Adrenal gland (tissue), 12 donors: Measurements from ENCODE around the gene NUP93. TPM values are rescaled to one million over a fixed set of nuclear protein-coding genes. Genes with fewer than 3 reads are reported as not detected.
"Not testable (repeated sequence)": the region's sequence is repeated elsewhere in the genome, so short reads cannot be mapped to it uniquely, and the experiment has no call there.

Source experiments
- DNase-seq, 7 donors: peaks; one replicate each; pipeline ENCODE4 v3.0.0-alpha.2; 2019 to 2020
- H3K27ac ChIP-seq, 5 donors: fragments of 200-600 bp; sonication (generic) in 4 of 5; 1 replicate in 3 of 5; 2 replicates in 2 of 5; pipeline versions ENCODE4 v1.5.1 to v1.8.0; 2016 to 2020; ENCODE audit warnings: mild to moderate bottlenecking in 1 of 5
- H3K27me3 ChIP-seq: fragments of 200-600 bp; 2 replicates; pipeline ENCODE4 v1.8.0; 2021
- H3K36me3 ChIP-seq, 2 donors: fragments of 200-600 bp; replicated peaks in 1 of 2; 1 replicate in 1 of 2; 2 replicates in 1 of 2; pipeline versions ENCODE4 v1.5.1 to v1.8.0; 2018 to 2022
- H3K4me1 ChIP-seq, 2 donors: fragments of 200-600 bp; replicated peaks in 1 of 2; 1 replicate in 1 of 2; 2 replicates in 1 of 2; pipeline versions ENCODE4 v1.5.1 to v1.8.0; 2018 to 2021
- H3K4me3 ChIP-seq, 4 donors: fragments of 200-600 bp; sonication (generic) in 3 of 4; one replicate each; pipeline ENCODE4 v1.5.1; 2016 to 2018
- H3K9me3 ChIP-seq, 3 donors: fragments of 200-600 bp; sonication (generic) in 1 of 3; replicated peaks in 1 of 3; 1 replicate in 2 of 3; 2 replicates in 1 of 3; pipeline versions ENCODE4 v1.5.1 to v1.8.0; 2016 to 2021
- CTCF ChIP-seq, 6 experiments: fragments of 450-650 bp in 4 of 6; fragments of 200-600 bp in 2 of 6; sonication (generic) in 1 of 6; IDR thresholded peaks; 1 replicate in 5 of 6; 2 replicates in 1 of 6; pipeline versions ENCODE4 v1.5.1 to v1.8.0; 2016 to 2021; ENCODE audit warnings: antibody characterized with exemption in 6 of 6, mild to moderate bottlenecking in 2 of 6, moderate library complexity in 1 of 6
- POLR2A ChIP-seq, 2 donors: fragments of 450-650 bp; IDR thresholded peaks; one replicate each; pipeline ENCODE4 v1.6.1; 2017; ENCODE audit warnings: antibody characterized with exemption in 2 of 2, mild to moderate bottlenecking in 2 of 2, moderate library complexity in 1 of 2
- WGBS, 4 donors: extraction: QIAGEN DNeasy Blood & Tissue Kit in 2 of 4; methylation state at CpG; one replicate each; pipeline versions ENCODE4 v1.1.5 to v1.1.7; 2013 to 2017; 5-methylcytosine and 5-hydroxymethylcytosine counted together
- intact Hi-C, 2 donors: fragments of 100-400 bp; cut with DNase I; formaldehyde crosslinking; loops; one replicate each; pipeline versions ENCODE4 v1.14.1 to v1.15.0; 2022 to 2023
- polyA plus RNA-seq, 3 donors: library from polyadenylated mRNA; stranded (reverse); fragments of 200-250 nt in 2 of 3; fragments of 350-450 nt in 1 of 3; fragmentation: Illumina TruSeq in 1 of 3; extraction: RNeasy Lipid Tissue Mini Kit (QIAGEN cat#74804) in 1 of 3; gene quantifications; one replicate each; pipeline ENCODE4 v1.2.3, GENCODE V29; 2013 to 2014
- total RNA-seq, 9 donors: library from RNA; depleted of rRNA in 4 of 9; stranded (reverse); fragments of >200 nt in 4 of 9; fragments of 120-200 nt in 1 of 9; fragmentation: NEBNext Ultra II Directional in 1 of 9; extraction: Animal tissue kit (Norgen Biotek cat#: 25700) in 1 of 9; gene quantifications; one replicate each; pipeline versions ENCODE4 v1.1.0 to v1.2.4, GENCODE V29; 2013 to 2023
- donor health status: healthy with polysubstance abuse.
- donor health status: Bipolar disorder and iron deficiency.
- donor health status: DM: yes; HTN: yes; CAD: no.
- donor health status: DM: no; HTN: no; CAD: no.
- donor health status: DM: no; HTN: no; CAD: no.
- donor health status: DM: yes; HTN: yes; CAD: no.

The NUP93 gene
- total and polyA plus RNA-seq, 12 donors: 29.3 to 71.1 (median 45.8) TPM

- Histone ChIP-seq H3K9me3 (no peaks in the 10 kb centered on the region), H3K36me3 (no peaks in the 10 kb centered on the region), H3K27ac (no peak overlapping the region), H3K27me3 (no peaks in the 10 kb centered on the region), H3K4me1 (peaks cover 0 to 9% of the 10 kb centered on the region in 2 donors), H3K4me3 (no peak overlapping the region)
- DNase-seq: no peak
- 65 to 83% (median 72%) methylated on average over 1 of the region's 1 CpG for WGBS, 4 donors
- intact Hi-C loops: no loop called here
- TF ChIP-seq POLR2A (IDR thresholded peaks at IDR 0.05): no peak
Measured at GRCh38 chr16:56738221-56738620, 8.3 kb downstream of the NUP93 start.

- H3K27me3 ChIP-seq, intact Hi-C loops, H3K4me3 ChIP-seq, DNase-seq, H3K36me3 ChIP-seq, H3K27ac ChIP-seq, H3K9me3 ChIP-seq: not testable (repeated sequence)
- 88 to 90% methylated on average over 9 to 15 of the region's 38 CpGs; no CpG with 5 or more reads in 2 of the 4 donors for WGBS, 4 donors
- peaks cover 10 to 20% of the 10 kb centered on the region in 2 donors for H3K4me1 ChIP-seq
Measured at GRCh38 chr16:56739378-56739777, 9.4 kb downstream of the NUP93 start.

- no peaks in the 10 kb centered on the region for H3K36me3 ChIP-seq
- TF ChIP-seq POLR2A (IDR thresholded peaks at IDR 0.05) (no peak), CTCF (IDR thresholded peaks at IDR 0.05) (no peak)
- peaks cover 24 to 39% of the 10 kb centered on the region in 2 donors for H3K4me1 ChIP-seq
- no peak overlapping the region for H3K4me3 ChIP-seq
- 39 to 61% (median 40%) methylated on average over 2 of the region's 2 CpGs for WGBS, 4 donors
- intact Hi-C loops: no loop called here
- H3K9me3 ChIP-seq: no peaks in the 10 kb centered on the region
- no peak for DNase-seq
- H3K27me3 ChIP-seq: no peaks in the 10 kb centered on the region
- no peak overlapping the region for H3K27ac ChIP-seq
Measured at GRCh38 chr16:56741399-56741798, 11.5 kb downstream of the NUP93 start.

GRCh38 chr16:56742030-56742984 is 12.4 kb downstream of the NUP93 start:
- intact Hi-C loops: no loop called here
- no peaks in the 10 kb centered on the region for H3K27me3 ChIP-seq
- peak overlapping the region in 3 of 5 donors; percentile 39 to 65 (median 45) for H3K27ac ChIP-seq
- WGBS, 4 donors: 69 to 82% (median 73%) methylated on average over 5 of the region's 5 CpGs
- no peaks in the 10 kb centered on the region for H3K9me3 ChIP-seq
- H3K4me3 ChIP-seq: no peak overlapping the region
- no peaks in the 10 kb centered on the region for H3K36me3 ChIP-seq
- peaks cover 27 to 46% of the 10 kb centered on the region in 2 donors for H3K4me1 ChIP-seq
- TF ChIP-seq CTCF (IDR thresholded peaks at IDR 0.05) (no peak), POLR2A (IDR thresholded peaks at IDR 0.05) (no peak)
- DNase-seq: no peak

- TF ChIP-seq POLR2A (IDR thresholded peaks at IDR 0.05) (no peak), CTCF (IDR thresholded peaks at IDR 0.05) (peak in 5 of 6 experiments; percentile 18 to 49 (median 44))
- Histone ChIP-seq H3K4me1 (peaks cover 37 to 55% of the 10 kb centered on the region in 2 donors), H3K27ac (peak overlapping the region in 4 of 5 donors; percentile 13 to 85 (median 54)), H3K4me3 (no peak overlapping the region), H3K9me3 (no peaks in the 10 kb centered on the region), H3K27me3 (no peaks in the 10 kb centered on the region), H3K36me3 (no peaks in the 10 kb centered on the region)
- DNase-seq: peak; percentile 69 to 94 (median 92)
- intact Hi-C loops: no loop called here
- WGBS, 4 donors: 15 to 23% (median 19%) methylated on average over 4 of the region's 4 CpGs
Measured at GRCh38 chr16:56743840-56744239, 13.9 kb downstream of the NUP93 start.
